Vagina (tissue), 2 donors: ENCODE data around the gene RRH. TPM values are rescaled to one million over a fixed set of nuclear protein-coding genes. Genes with fewer than 3 reads are reported as not detected.

Source experiments
- DNase-seq, 2 donors: peaks; one replicate each; pipeline ENCODE4 v3.0.0-alpha.2; 2017; ENCODE audit errors: extremely low spot score in 2 of 2
- H3K27ac ChIP-seq: fragments of 200-600 bp; sonication (generic); one replicate; pipeline ENCODE4 v1.5.1; 2019
- H3K27me3 ChIP-seq: fragments of 200-600 bp; sonication (generic); one replicate; pipeline ENCODE4 v1.5.1; 2019
- H3K36me3 ChIP-seq, 2 donors: fragments of 200-600 bp; sonication (generic); one replicate each; pipeline ENCODE4 v1.5.1; 2017 to 2019
- H3K4me1 ChIP-seq: fragments of 200-600 bp; sonication (generic); one replicate; pipeline ENCODE4 v1.5.1; 2019
- H3K4me3 ChIP-seq, 2 donors: fragments of 200-600 bp; sonication (generic); 1 replicate in 1 of 2; 2 replicates in 1 of 2; pipeline ENCODE4 v1.5.1; 2016 to 2019
- H3K9me3 ChIP-seq: fragments of 200-600 bp; sonication (generic); one replicate; pipeline ENCODE4 v1.5.1; 2019
- CTCF ChIP-seq, 3 experiments: fragments of 450-650 bp in 2 of 3; fragments of 200-600 bp in 1 of 3; sonication (generic) in 1 of 3; IDR thresholded peaks; one replicate each; pipeline ENCODE4 v1.5.1; 2017 to 2019; ENCODE audit warnings: antibody characterized with exemption in 3 of 3, mild to moderate bottlenecking in 2 of 3, moderate library complexity in 2 of 3
- POLR2A ChIP-seq, 2 donors: fragments of 450-650 bp; IDR thresholded peaks; one replicate each; pipeline ENCODE4 v1.6.1; 2017; ENCODE audit warnings: antibody characterized with exemption in 2 of 2, mild to moderate bottlenecking in 2 of 2, moderate library complexity in 2 of 2
- POLR2AphosphoS5 ChIP-seq, 2 donors: sonication (generic); formaldehyde crosslinking; IDR thresholded peaks; one replicate each; pipeline ENCODE4 v1.9.0; 2017; ENCODE audit warnings: antibody characterized with exemption in 2 of 2, mild to moderate bottlenecking in 2 of 2, low read depth in 1 of 2; ENCODE audit not compliant: insufficient read depth in 1 of 2
- intact Hi-C: fragments of 100-400 bp; cut with DNase I; formaldehyde crosslinking; loops from one replicate; pipeline ENCODE4 v1.15.1; 2023
- total RNA-seq: library from RNA; depleted of rRNA; stranded (reverse); fragments of >200 nt; gene quantifications from one replicate; pipeline ENCODE4 v1.2.3, GENCODE V29; 2016

RRH gene
- total RNA-seq, 1 donor from 2014 or later = not detected

GRCh38 chr4:109810552-109811387 lies 17.0 kb upstream of the RRH start:
- intact Hi-C loops = loop anchor here (10.0 kb wide), 1 partner anchor 386 kb away; no protein-coding TSS in a partner anchor
- no peaks in the 10 kb centered on the region for H3K36me3 ChIP-seq
- peaks cover 8% of the 10 kb centered on the region for H3K4me1 ChIP-seq
- H3K27ac ChIP-seq = no peak overlapping the region
- no peaks in the 10 kb centered on the region for H3K9me3 ChIP-seq
- H3K27me3 ChIP-seq = no peaks in the 10 kb centered on the region
- TF ChIP-seq POLR2A (IDR thresholded peaks at IDR 0.05) = no peak
- no peak for TF ChIP-seq CTCF (IDR thresholded peaks at IDR 0.05)
- no peak for TF ChIP-seq POLR2AphosphoS5 (IDR thresholded peaks at IDR 0.05; ENCODE audit: insufficient read depth in 1 of 2, low read depth in 1 of 2)
- no peak overlapping the region for H3K4me3 ChIP-seq
- DNase-seq = no peak

GRCh38 chr4:109811707-109812106 lies 16.1 kb upstream of the RRH start:
- no peak for TF ChIP-seq CTCF (IDR thresholded peaks at IDR 0.05)
- TF ChIP-seq POLR2A (IDR thresholded peaks at IDR 0.05) = no peak
- TF ChIP-seq POLR2AphosphoS5 (IDR thresholded peaks at IDR 0.05; ENCODE audit: insufficient read depth in 1 of 2, low read depth in 1 of 2) = no peak
- no peak for DNase-seq
- H3K27ac ChIP-seq = no peak overlapping the region
- H3K4me1 ChIP-seq = peaks cover 17% of the 10 kb centered on the region
- H3K36me3 ChIP-seq = no peaks in the 10 kb centered on the region
- H3K4me3 ChIP-seq = no peak overlapping the region
- intact Hi-C loops = loop anchor here (10.0 kb wide), 1 partner anchor 387 kb away; no protein-coding TSS in a partner anchor
- no peaks in the 10 kb centered on the region for H3K9me3 ChIP-seq
- H3K27me3 ChIP-seq = no peaks in the 10 kb centered on the region

GRCh38 chr4:109815151-109816081 lies 12.4 kb upstream of the RRH start, which contains the start of gene GAR1:
Gene GAR1, plus strand, starts transcription at chr4:109815762. Its CDS starts 403 bp downstream, at chr4:109816165.
- H3K4me3 ChIP-seq = peak within 1 kb of the TSS; percentile 65 to 86
- intact Hi-C loops = loop anchor here (10.0 kb wide), 1 partner anchor 391 kb away; no protein-coding TSS in a partner anchor
- peak in 1 of 2 donors; percentile 95 for DNase-seq
- H3K4me1 ChIP-seq = peaks cover 22% of the 10 kb centered on the region
- TF ChIP-seq POLR2A (IDR thresholded peaks at IDR 0.05) (peak in 1 of 2 donors; percentile 3), CTCF (IDR thresholded peaks at IDR 0.05) (no peak), POLR2AphosphoS5 (IDR thresholded peaks at IDR 0.05; ENCODE audit: insufficient read depth in 1 of 2, low read depth in 1 of 2) (peak; percentile 81 to 96)
- no peaks in the 10 kb centered on the region for H3K9me3 ChIP-seq
- H3K27ac ChIP-seq = peak within 1 kb of the TSS; percentile 86
- H3K36me3 ChIP-seq = peaks cover 0 to 13% of the 10 kb centered on the region in 2 donors
- no peaks in the 10 kb centered on the region for H3K27me3 ChIP-seq

- TF ChIP-seq POLR2AphosphoS5 (IDR thresholded peaks at IDR 0.05; ENCODE audit: insufficient read depth in 1 of 2, low read depth in 1 of 2) (no peak), POLR2A (IDR thresholded peaks at IDR 0.05) (no peak), CTCF (IDR thresholded peaks at IDR 0.05) (no peak)
- no peaks in the 10 kb centered on the region for H3K27me3 ChIP-seq
- peaks cover 0 to 18% of the 10 kb centered on the region in 2 donors for H3K36me3 ChIP-seq
- no peaks in the 10 kb centered on the region for H3K9me3 ChIP-seq
- H3K4me1 ChIP-seq = peaks cover 27% of the 10 kb centered on the region
- no peak for DNase-seq
- peak overlapping the region; percentile 65 to 86 for H3K4me3 ChIP-seq
- H3K27ac ChIP-seq = peak overlapping the region; percentile 86
- intact Hi-C loops = loop anchor here (10.0 kb wide), 1 partner anchor 391 kb away; no protein-coding TSS in a partner anchor
These were observed 11.7 kb upstream of the RRH start for GRCh38 chr4:109816082-109816442.
